Activated CD8-positive, alpha-beta T cell treated with anti-CD3 and anti-CD28 coated beads for 36 hours (primary cell): Measurements from ENCODE around the gene MBD5. TPM values are rescaled to one million over a fixed set of nuclear protein-coding genes. Genes with fewer than 3 reads are reported as not detected.

Experiments used
- ATAC-seq: fragments of 200-7000 bp; cut with Tn5 transposase; one replicate; pipeline ENCODE4 v1.10.0; 2021; ENCODE audit warnings: mild to moderate bottlenecking, moderate library complexity
- CTCF ChIA-PET: fragments of 350-600 bp; sonication (Branson Sonifier 250); formaldehyde crosslinking; loops from one replicate; lab custom pipeline; 2021; ENCODE audit warnings: antibody characterized with exemption; lab: Charles Lee
- POLR2A ChIA-PET: fragments of 350-600 bp; sonication (Branson Sonifier 250); formaldehyde crosslinking; loops from one replicate; lab custom pipeline; 2021; ENCODE audit warnings: antibody characterized with exemption; lab: Charles Lee
- DNase-seq: peaks from one replicate; pipeline ENCODE4 v3.0.0-alpha.2; 2020
- H3K27ac Mint-ChIP-seq: one replicate; pipeline ENCODE4 v1.8.0; 2021; ENCODE audit warnings: mild to moderate bottlenecking, mixed read lengths
- H3K27me3 Mint-ChIP-seq: one replicate; pipeline ENCODE4 v1.8.0; 2021; ENCODE audit warnings: mixed read lengths
- H3K36me3 Mint-ChIP-seq: one replicate; pipeline ENCODE4 v1.8.0; 2021; ENCODE audit warnings: low read depth, mixed read lengths
- H3K4me1 Mint-ChIP-seq: one replicate; pipeline ENCODE4 v1.8.0; 2021; ENCODE audit warnings: low read depth, mixed read lengths
- H3K4me3 Mint-ChIP-seq: one replicate; pipeline ENCODE4 v1.8.0; 2021; ENCODE audit warnings: mild to moderate bottlenecking, moderate library complexity, mixed read lengths
- H3K9me3 Mint-ChIP-seq: one replicate; pipeline ENCODE4 v1.8.0; 2021; ENCODE audit warnings: mixed read lengths
- CTCF ChIP-seq: fragments of 200-600 bp; IDR thresholded peaks from one replicate; pipeline ENCODE4 v1.8.0; 2022; ENCODE audit warnings: antibody characterized with exemption, mild to moderate bottlenecking
- intact Hi-C: fragments of 100-400 bp; cut with micrococcal nuclease; formaldehyde crosslinking; loops from one replicate; pipeline ENCODE4 v1.10.0; 2022
- total RNA-seq, 2 experiments: library from RNA; stranded (reverse); gene quantifications; one replicate each; pipeline ENCODE4 v1.2.3, GENCODE V29; 2021

The MBD5 gene
- total RNA-seq, 2 experiments from 2014 or later = 16.6 to 17.9 TPM

GRCh38 chr2:148028781-148029180, 7.9 kb downstream of the MBD5 start:
- Mint-ChIP-seq H3K27me3 (no peaks in the 10 kb centered on the region), H3K36me3 (no peaks in the 10 kb centered on the region), H3K27ac (no peak overlapping the region), H3K9me3 (no peaks in the 10 kb centered on the region), H3K4me3 (no peak overlapping the region), H3K4me1 (peaks cover 20% of the 10 kb centered on the region)
- DNase-seq = no peak
- no peak for TF ChIP-seq CTCF
- intact Hi-C loops = loop anchor here (10.0 kb wide), 1 partner anchor 616 kb away; the partner anchor contains the start of gene EPC2
- no peak for ATAC-seq
- CTCF ChIA-PET = interaction anchor here (1.1 kb wide), 1 partner anchor 8 kb away, joined by 3 read pairs; the partner anchor contains the start of genes MBD5 and ORC4
- POLR2A ChIA-PET = no interaction called here

DNA sequence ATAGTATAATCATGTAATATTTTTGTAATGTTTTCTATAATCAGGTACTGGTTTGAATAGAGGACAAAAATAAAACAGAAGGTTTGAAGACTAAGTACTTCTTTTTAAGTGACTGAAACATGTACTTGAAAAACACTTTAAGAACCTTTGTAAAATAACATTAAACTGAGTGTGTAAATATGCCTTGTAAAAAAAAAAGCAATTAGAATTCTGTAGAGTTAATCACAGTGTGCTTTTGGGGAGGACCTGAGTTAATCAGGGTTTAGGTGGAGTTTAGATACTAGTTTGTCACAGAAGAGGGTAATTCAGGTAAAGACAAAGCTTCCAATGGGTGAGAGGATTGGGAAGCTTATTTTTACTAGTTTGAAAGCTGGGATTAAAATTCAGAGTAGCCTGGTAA, 10.3 kb downstream of the MBD5 start:
- no peak overlapping the region for H3K27ac Mint-ChIP-seq
- ATAC-seq = no peak
- peaks cover 2% of the 10 kb centered on the region for H3K36me3 Mint-ChIP-seq
- H3K9me3 Mint-ChIP-seq = no peaks in the 10 kb centered on the region
- DNase-seq = no peak
- H3K4me1 Mint-ChIP-seq = peaks cover 5% of the 10 kb centered on the region
- CTCF ChIA-PET = interaction anchor here (0.7 to 2.1 kb wide), 2 partner anchors 10 to 986 kb away, joined by 3 to 7 read pairs; partner anchors contain the start of genes MBD5 and ORC4
- H3K27me3 Mint-ChIP-seq = no peaks in the 10 kb centered on the region
- POLR2A ChIA-PET = interaction anchor here (1.6 kb wide), 1 partner anchor 10 kb away, joined by 5 read pairs; the partner anchor contains the start of genes MBD5 and ORC4
- TF ChIP-seq CTCF = no peak
- no peak overlapping the region for H3K4me3 Mint-ChIP-seq
- intact Hi-C loops = no loop called here

DNA sequence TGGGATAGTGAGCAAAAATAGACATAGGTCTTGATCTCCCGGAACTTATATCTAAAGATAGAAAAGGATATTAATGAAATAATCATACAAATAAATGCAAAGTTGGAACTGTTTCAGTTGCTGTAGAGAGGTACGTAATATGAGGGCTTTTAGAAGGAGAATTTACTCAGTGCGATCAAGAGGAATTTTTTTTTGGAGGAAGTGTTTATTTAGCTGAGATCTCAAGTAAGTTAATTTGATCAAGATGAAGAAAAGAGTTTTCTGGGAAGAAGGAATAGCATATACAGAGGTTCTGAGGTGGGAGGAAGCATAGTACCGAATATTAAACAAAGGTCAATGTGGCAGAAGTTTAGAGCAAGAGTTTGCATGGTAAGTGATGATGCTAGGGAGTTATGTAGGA, 11.3 kb downstream of the MBD5 start:
- Mint-ChIP-seq H3K27me3 (no peaks in the 10 kb centered on the region), H3K9me3 (no peaks in the 10 kb centered on the region), H3K27ac (no peak overlapping the region), H3K4me3 (no peak overlapping the region), H3K36me3 (peaks cover 2% of the 10 kb centered on the region), H3K4me1 (no peaks in the 10 kb centered on the region)
- DNase-seq (no peak), ATAC-seq (no peak)
- intact Hi-C loops = no loop called here
- TF ChIP-seq CTCF = no peak
- ChIA-PET CTCF (interaction anchor here (2.1 kb wide), 1 partner anchor 11 kb away, joined by 7 read pairs; the partner anchor contains the start of genes MBD5 and ORC4), POLR2A (no interaction called here)

- Mint-ChIP-seq H3K27me3 (no peaks in the 10 kb centered on the region), H3K4me1 (peaks cover 7% of the 10 kb centered on the region), H3K4me3 (no peak overlapping the region), H3K36me3 (no peaks in the 10 kb centered on the region), H3K9me3 (no peaks in the 10 kb centered on the region), H3K27ac (no peak overlapping the region)
- DNase-seq (no peak), ATAC-seq (no peak)
- POLR2A ChIA-PET = no interaction called here
- no peak for TF ChIP-seq CTCF
- intact Hi-C loops = no loop called here
- CTCF ChIA-PET = no interaction called here
Measured at GRCh38 chr2:148039783-148040182, 18.9 kb downstream of the MBD5 start.

DNA sequence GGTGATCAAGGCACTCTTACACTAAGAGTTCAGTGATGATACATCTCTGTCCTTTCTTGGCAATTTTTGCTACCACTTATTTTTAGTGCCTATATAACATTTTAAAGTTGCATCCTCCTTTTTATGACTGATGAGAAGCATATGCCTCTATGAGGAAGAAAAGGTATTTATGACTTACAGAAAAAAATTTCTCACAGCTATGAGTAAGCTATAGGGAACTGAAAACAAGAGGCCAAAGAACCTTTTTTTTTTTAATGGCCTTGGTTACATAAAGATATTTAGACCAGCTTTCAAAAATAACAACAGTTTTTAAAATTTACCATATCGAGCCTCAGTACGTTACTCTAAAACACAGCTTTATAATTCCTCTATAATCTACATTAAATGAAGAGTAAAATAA, 21.3 kb downstream of the MBD5 start:
- Mint-ChIP-seq H3K4me1 (peaks cover 18% of the 10 kb centered on the region), H3K27me3 (no peaks in the 10 kb centered on the region), H3K36me3 (peaks cover 3% of the 10 kb centered on the region), H3K4me3 (no peak overlapping the region), H3K27ac (no peak overlapping the region), H3K9me3 (no peaks in the 10 kb centered on the region)
- POLR2A ChIA-PET = no interaction called here
- DNase-seq (no peak), ATAC-seq (no peak)
- TF ChIP-seq CTCF = no peak
- intact Hi-C loops = no loop called here
- CTCF ChIA-PET = interaction anchor here (1.0 to 1.1 kb wide), 2 partner anchors 9 kb away, joined by 3 read pairs; no protein-coding TSS in a partner anchor
